ENCODE data around the gene BCDIN3D.

- TF ChIP-seq CTCF (IDR thresholded peaks at IDR 0.05; ENCODE audit: insufficient read depth, low read depth, low read length), result no peak
- no peak for TF ChIP-seq EZH2 (IDR thresholded peaks at IDR 0.05; ENCODE audit: insufficient read depth, low read length)
These were observed 10.0 kb downstream of the BCDIN3D start for GRCh38 chr12:49832836-49833421.

Data from astrocyte (in vitro differentiated cells and primary cell).